Stomach smooth muscle (tissue), 2 donors: ENCODE measurements around the gene INPP4A.

Experiments used
- H3K27ac ChIP-seq: one replicate; pipeline ENCODE4 v1.7.0; 2013; ENCODE audit warnings: mild to moderate bottlenecking, low read length, inconsistent platforms
- H3K27me3 ChIP-seq, 2 donors: one replicate each; pipeline ENCODE4 v1.7.0; 2013; ENCODE audit warnings: low read length in 2 of 2; ENCODE audit not compliant: insufficient read depth in 2 of 2, control insufficient read depth in 1 of 2
- H3K36me3 ChIP-seq, 2 donors: one replicate each; pipeline ENCODE4 v1.7.0; 2013; ENCODE audit warnings: low read length in 2 of 2; ENCODE audit not compliant: control insufficient read depth in 2 of 2, insufficient read depth in 2 of 2
- H3K4me1 ChIP-seq: one replicate; pipeline ENCODE4 v1.7.0; 2013; ENCODE audit warnings: low read length; ENCODE audit not compliant: control insufficient read depth, insufficient read depth
- H3K4me3 ChIP-seq, 2 donors: one replicate each; pipeline ENCODE4 v1.7.0; 2013; ENCODE audit warnings: low read length in 2 of 2
- H3K9ac ChIP-seq, 2 donors: one replicate each; pipeline ENCODE4 v1.7.0; 2013; ENCODE audit warnings: low read length in 2 of 2, mild to moderate bottlenecking in 1 of 2
- H3K9me3 ChIP-seq, 2 donors: one replicate each; pipeline ENCODE4 v1.7.0; 2013; ENCODE audit warnings: low read length in 2 of 2; ENCODE audit not compliant: control insufficient read depth in 2 of 2
- donor health status: healthy.
- donor health status: Pancreatic carcinoma.

INPP4A gene

GRCh38 chr2:98543842-98544241 lies 99.2 kb downstream of the INPP4A start:
- Histone ChIP-seq H3K9ac (no peak overlapping the region), H3K27ac (no peak overlapping the region), H3K9me3 (no peaks in the 10 kb centered on the region), H3K4me1 (no peaks in the 10 kb centered on the region), H3K36me3 (peaks cover 53 to 58% of the 10 kb centered on the region in 2 donors), H3K27me3 (no peaks in the 10 kb centered on the region), H3K4me3 (no peak overlapping the region)

GRCh38 chr2:98545591-98545990 lies 100.9 kb downstream of the INPP4A start:
- H3K36me3 ChIP-seq = peaks cover 41 to 48% of the 10 kb centered on the region in 2 donors
- no peaks in the 10 kb centered on the region for H3K9me3 ChIP-seq
- no peak overlapping the region for H3K27ac ChIP-seq
- H3K4me3 ChIP-seq = no peak overlapping the region
- no peaks in the 10 kb centered on the region for H3K4me1 ChIP-seq
- H3K9ac ChIP-seq = no peak overlapping the region
- H3K27me3 ChIP-seq = no peaks in the 10 kb centered on the region

GRCh38 chr2:98546186-98546585 lies 101.5 kb downstream of the INPP4A start:
- no peaks in the 10 kb centered on the region for H3K9me3 ChIP-seq
- no peaks in the 10 kb centered on the region for H3K27me3 ChIP-seq
- no peak overlapping the region for H3K9ac ChIP-seq
- H3K27ac ChIP-seq = no peak overlapping the region
- H3K36me3 ChIP-seq = peaks cover 40 to 48% of the 10 kb centered on the region in 2 donors
- no peak overlapping the region for H3K4me3 ChIP-seq
- H3K4me1 ChIP-seq = no peaks in the 10 kb centered on the region

DNA sequence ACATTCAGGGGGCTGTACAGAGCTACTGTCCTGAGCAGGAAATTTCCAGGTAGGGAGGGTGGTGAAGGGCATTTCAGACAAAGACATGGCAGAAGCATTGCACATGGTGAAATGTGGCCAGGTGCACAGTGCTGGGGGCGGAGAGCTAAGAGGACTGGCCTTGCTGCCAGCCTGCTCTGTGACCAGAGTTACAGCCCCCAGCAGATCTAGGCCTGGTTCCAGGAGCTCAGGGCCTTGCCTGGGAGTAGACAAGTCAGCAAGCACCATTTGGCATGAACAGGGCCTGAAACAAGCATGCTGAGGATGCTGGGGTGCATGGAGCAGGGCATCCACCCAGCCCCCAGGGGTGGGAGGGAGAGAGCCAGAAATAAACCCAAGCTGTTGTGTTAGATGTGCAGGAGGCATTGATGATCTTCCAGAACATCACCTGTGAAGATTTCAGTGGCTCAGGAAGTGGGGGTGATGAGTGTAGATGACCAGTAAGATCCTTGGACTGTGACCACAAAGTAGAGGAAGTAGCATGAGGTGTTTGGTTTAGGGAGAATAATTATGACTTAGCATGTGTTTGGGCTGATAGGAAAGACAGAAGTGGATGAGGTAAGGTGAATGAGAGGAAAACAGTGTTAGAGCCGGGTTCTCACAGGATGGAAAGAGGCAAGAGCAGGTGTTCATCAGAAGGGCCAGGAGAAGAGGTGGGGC lies 102.6 kb downstream of the INPP4A start:
- Histone ChIP-seq H3K9me3 (no peaks in the 10 kb centered on the region), H3K4me3 (no peak overlapping the region), H3K36me3 (peaks cover 44 to 48% of the 10 kb centered on the region in 2 donors), H3K27me3 (no peaks in the 10 kb centered on the region), H3K9ac (no peak overlapping the region), H3K4me1 (no peaks in the 10 kb centered on the region), H3K27ac (no peak overlapping the region)

DNA sequence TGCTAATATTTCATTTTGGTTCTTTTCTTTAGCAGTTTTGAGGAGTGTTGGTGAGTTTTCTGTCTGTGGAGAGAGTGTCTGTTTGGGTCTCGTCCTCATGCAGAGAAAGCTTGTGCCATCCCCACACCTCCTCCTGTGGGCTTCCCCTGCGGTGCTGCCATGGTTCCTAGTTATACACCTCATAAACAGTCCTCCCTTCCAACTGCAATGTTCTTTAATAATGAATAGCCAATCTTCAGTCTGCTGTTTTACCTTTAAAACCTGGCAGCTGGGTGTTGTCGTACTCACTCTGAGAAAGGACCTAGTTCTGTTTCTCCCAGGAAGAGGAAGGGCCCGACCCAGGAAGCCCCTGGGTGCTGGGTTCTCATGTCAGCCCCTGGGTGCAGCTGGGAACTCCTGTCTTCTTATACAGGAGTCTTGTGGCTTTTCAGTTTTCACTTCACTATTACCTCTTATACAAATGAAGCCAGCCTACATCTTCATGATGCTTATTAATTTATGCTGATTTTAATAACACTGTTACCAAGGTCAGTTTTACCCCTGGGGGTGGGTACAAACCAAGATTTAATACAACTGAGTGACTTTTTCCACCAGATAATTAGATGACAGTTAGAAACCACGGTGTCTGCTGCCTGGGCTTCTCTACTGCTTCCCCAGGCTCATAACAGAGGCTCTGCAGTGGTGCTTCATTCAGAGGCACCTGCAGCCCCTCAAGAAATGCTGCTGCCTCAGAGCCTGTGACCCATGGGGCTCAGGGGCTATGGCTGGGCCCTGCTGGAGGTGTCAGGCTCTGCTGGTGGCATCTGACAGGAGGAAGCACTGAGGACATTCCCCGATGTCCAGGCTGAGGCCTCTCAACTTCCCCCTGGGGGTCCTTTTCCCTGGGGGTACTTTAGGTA lies 104.5 kb downstream of the INPP4A start:
- no peaks in the 10 kb centered on the region for H3K9me3 ChIP-seq
- H3K27me3 ChIP-seq = no peaks in the 10 kb centered on the region
- H3K4me1 ChIP-seq = no peaks in the 10 kb centered on the region
- no peak overlapping the region for H3K4me3 ChIP-seq
- H3K9ac ChIP-seq = no peak overlapping the region
- H3K36me3 ChIP-seq = peaks cover 52 to 56% of the 10 kb centered on the region in 2 donors
- H3K27ac ChIP-seq = no peak overlapping the region

- Histone ChIP-seq H3K36me3 (peaks cover 56% of the 10 kb centered on the region in 2 donors), H3K9ac (no peak overlapping the region), H3K4me1 (no peaks in the 10 kb centered on the region), H3K9me3 (no peaks in the 10 kb centered on the region), H3K27ac (no peak overlapping the region), H3K4me3 (no peak overlapping the region), H3K27me3 (no peaks in the 10 kb centered on the region)
Measured at GRCh38 chr2:98550165-98550564, 105.5 kb downstream of the INPP4A start.

DNA sequence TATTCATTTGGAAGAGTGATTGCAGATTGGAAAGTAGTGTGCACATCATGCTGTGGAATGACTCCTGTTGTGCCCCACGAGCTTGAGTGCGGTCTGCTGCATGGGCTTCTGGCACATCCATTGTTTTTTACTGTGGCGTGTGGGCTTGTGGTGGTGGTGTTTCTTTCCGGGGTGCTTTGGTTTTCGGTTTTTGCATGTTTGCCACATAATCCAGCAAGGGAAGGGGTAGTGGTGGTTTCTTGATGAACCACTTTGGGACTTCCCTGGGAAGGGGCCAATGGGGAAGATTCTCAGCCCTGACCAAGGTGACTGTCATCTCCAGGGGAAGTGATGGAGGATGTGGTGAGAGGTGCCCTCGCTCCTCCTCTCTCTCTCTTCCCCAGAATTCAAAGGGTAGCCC lies 106.7 kb downstream of the INPP4A start:
- no peak overlapping the region for H3K9ac ChIP-seq
- H3K27me3 ChIP-seq = no peaks in the 10 kb centered on the region
- H3K9me3 ChIP-seq = no peaks in the 10 kb centered on the region
- H3K4me1 ChIP-seq = no peaks in the 10 kb centered on the region
- H3K4me3 ChIP-seq = no peak overlapping the region
- peaks cover 54 to 55% of the 10 kb centered on the region in 2 donors for H3K36me3 ChIP-seq
- H3K27ac ChIP-seq = no peak overlapping the region

DNA sequence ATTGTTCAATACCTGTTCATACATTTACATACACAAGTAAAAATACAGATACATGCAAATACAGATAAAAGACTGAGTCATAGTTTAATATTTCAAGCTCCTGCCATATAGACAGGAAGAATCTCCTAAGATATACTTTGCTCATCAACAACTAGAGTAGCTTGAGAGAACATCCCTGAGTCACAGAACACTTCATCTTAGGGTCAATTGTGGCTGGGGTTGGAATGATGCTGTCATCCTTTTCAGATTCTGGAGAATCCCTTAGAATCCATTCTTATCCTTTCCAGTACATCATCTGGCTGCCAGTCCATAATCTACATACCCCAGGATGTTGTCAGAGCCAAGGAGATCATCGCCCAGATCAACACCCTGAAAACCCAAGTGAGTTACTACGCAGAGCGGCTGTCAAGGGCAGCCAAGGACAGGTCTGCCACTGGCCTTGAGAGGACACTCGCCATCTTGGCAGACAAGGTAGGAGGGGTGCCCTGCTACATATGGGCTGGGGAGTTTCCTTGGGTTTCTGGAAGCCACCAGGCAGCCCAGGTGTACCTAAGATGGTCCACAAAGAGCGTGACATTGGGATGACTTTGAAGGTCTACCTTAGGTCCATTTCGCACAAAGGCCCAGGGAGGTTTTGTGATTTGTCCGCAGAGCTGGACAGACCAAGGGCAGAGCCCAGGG lies 108.0 kb downstream of the INPP4A start:
- H3K9me3 ChIP-seq = no peaks in the 10 kb centered on the region
- no peak overlapping the region for H3K9ac ChIP-seq
- no peaks in the 10 kb centered on the region for H3K4me1 ChIP-seq
- no peaks in the 10 kb centered on the region for H3K27me3 ChIP-seq
- H3K36me3 ChIP-seq = peaks cover 44 to 48% of the 10 kb centered on the region in 2 donors
- no peak overlapping the region for H3K4me3 ChIP-seq
- H3K27ac ChIP-seq = no peak overlapping the region

- Histone ChIP-seq H3K4me3 (no peak overlapping the region), H3K36me3 (peaks cover 40 to 48% of the 10 kb centered on the region in 2 donors), H3K9ac (no peak overlapping the region), H3K27me3 (no peaks in the 10 kb centered on the region), H3K9me3 (no peaks in the 10 kb centered on the region), H3K4me1 (peaks cover 8% of the 10 kb centered on the region), H3K27ac (no peak overlapping the region)
Measured at GRCh38 chr2:98554116-98554861, 109.6 kb downstream of the INPP4A start.

GRCh38 chr2:98555696-98556095 lies 111.0 kb downstream of the INPP4A start:
- Histone ChIP-seq H3K36me3 (peaks cover 37 to 51% of the 10 kb centered on the region in 2 donors), H3K9me3 (no peaks in the 10 kb centered on the region), H3K27me3 (no peaks in the 10 kb centered on the region), H3K27ac (no peak overlapping the region), H3K9ac (no peak overlapping the region), H3K4me1 (peaks cover 22% of the 10 kb centered on the region), H3K4me3 (no peak overlapping the region)
